ENCODE measurements around the gene RAB28.

RAB28 gene

DNA sequence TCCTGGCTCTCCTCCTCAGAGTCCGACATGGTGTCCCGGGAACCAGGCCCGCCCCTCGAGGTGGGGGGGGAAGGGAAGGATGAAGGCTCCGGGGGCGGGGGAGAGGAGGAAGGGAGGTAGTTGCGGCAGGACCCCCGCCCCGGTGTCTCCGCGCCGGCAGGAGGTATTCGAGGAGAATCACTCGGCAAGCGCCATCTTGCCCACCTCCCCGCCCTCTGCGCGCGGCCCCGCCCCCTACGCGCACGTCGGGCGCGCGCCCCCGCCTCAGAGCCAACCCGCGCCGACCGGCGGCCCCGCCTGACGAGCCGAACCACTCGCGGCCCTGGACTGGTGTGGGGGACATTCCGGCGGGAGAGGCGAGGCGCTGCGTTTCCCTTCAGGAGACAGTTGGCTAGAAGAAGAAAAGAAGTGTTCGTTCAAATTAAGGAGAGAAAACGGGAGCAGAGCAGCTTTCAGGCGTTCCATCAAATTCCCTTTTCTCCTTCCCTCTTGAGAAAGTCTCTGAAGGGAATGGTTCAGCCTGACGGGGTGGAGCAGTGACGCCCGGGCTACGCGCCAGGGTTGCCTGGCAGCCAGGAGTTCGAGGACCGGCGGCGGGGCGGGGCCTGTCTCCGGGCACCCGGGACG, at the start of gene RAB28:
Gene RAB28 (minus strand): TSS at position 219 of the 627 bp plus-strand sequence.
- in situ Hi-C loops (cut with MboI; ENCODE audit: low sequenced_read_pairs) = no loop called here

DNA sequence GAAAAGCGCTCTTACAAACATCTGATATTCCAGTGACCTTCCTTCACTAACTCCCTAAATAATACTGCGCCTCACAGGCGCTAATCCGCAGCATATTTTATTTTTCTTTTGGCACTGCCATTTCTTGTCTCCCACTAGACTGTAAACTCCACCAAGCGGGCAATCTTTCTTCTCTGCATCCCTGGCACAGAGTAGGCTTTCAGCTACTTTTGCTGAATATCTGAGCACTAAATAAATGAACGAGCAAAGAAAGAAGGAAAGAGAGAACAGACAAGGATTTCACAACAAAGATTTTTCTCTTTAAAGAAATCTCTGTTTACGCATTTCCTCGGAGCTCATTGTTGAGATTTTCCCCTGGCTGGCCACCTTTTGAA, 47.5 kb upstream of the RAB28 start:
- in situ Hi-C loops (cut with MboI; ENCODE audit: low sequenced_read_pairs) = loop anchor here (25.0 kb wide), 1 partner anchor 694 kb away; no protein-coding TSS in a partner anchor

DNA sequence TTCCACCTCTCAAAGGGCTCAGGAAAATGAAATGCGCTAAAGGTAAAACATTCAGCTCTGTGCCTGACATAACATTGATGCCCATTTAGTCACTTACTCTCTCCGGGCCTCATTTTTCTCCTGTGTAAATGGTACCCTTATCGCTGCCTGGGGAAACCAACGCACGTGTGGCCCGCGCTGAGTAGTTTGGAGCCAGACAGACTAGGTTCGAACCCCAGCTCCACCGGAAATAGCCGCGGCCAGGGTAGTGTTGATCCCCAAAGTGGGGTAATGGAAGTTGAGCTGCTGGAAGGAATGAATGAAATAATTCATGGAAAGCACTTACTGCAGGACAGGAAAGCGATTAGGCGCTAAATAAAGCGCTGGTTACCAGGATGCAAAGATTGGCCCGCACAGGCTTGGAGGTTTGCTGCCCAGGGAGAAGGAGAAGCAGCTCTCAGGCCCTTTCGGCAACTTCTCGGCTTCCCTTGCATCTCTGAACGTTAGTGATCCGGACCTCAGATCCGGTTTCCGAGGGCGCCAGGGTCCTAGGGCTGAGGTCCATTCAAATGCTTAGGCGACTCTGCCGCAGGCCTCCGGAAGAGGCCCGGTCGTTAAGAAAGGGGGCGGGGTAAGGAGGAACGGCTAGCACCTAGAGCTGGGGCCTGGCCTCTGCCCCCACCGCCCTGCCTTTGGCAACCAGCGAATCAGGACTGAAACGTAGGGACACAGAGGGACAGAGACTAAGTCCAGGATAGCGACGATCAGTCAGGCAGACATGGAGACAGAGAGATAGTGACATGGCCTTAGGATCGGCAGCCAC, 46.9 kb upstream of the RAB28 start:
- in situ Hi-C loops (cut with MboI; ENCODE audit: low sequenced_read_pairs) = loop anchor here (25.0 kb wide), 1 partner anchor 694 kb away; no protein-coding TSS in a partner anchor

DNA sequence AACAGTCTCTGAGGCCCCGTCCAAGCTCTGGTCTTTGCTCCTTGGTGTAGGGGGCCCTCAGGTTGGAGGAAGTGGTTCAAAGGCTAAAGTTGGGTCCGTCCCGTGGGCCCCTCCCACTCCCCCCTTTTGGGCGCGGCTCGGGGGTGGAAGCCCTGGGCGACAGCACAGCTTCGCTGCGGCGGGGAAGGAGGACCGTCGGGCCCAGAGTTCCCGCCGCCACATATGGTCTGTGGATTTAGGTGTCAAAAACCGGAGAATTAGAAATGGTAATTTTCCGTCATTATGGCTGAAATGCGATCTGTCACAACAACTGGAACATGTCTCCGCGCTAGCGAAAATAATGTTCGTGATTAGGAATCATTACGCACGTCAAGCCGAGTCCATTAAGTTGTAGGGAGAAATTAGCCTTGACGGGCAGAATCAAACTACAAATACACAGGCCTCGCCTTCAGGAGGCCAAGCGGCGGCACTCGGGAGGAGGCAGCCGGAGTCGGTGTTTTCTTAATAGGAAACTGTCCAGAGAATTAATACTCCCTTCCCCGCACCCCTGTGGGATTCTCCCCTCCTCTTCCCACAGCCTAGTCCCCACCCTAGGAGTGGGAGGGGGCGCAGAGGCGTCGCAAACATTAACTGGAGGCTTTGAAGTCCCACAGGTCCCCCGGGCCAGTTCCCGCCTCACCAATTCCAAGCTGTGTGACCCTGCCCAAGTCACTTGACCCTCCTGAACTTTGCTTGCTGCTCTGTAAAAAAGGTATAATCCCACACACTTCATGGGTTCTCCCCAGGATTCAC, 45.2 kb upstream of the RAB28 start:
- in situ Hi-C loops (cut with MboI; ENCODE audit: low sequenced_read_pairs) = loop anchor here (25.0 kb wide), 1 partner anchor 692 kb away; no protein-coding TSS in a partner anchor

DNA sequence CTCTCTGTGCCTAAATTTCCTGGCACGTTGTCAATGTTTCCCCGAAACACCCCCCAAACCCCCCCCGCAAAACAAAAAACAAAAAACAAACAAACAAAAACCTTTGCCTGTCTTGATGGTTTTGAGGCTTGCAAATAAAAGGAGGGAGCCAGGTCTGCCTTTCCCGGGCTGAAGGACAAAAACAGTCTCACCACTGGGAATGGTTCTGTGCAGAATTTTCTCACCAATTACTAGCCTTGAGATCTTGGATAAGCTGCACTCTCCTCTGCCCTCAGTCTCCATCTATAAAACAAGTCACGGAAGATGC, 44.6 kb upstream of the RAB28 start:
- in situ Hi-C loops (cut with MboI; ENCODE audit: low sequenced_read_pairs) = loop anchor here (25.0 kb wide), 1 partner anchor 691 kb away; no protein-coding TSS in a partner anchor

GRCh38 chr4:13527981-13528820, 44.1 kb upstream of the RAB28 start:
- in situ Hi-C loops (cut with MboI; ENCODE audit: low sequenced_read_pairs) = loop anchor here (25.0 kb wide), 1 partner anchor 691 kb away; no protein-coding TSS in a partner anchor

GRCh38 chr4:13527192-13527980, 43.2 kb upstream of the RAB28 start:
- in situ Hi-C loops (cut with MboI; ENCODE audit: low sequenced_read_pairs) = loop anchor here (25.0 kb wide), 1 partner anchor 690 kb away; no protein-coding TSS in a partner anchor

DNA sequence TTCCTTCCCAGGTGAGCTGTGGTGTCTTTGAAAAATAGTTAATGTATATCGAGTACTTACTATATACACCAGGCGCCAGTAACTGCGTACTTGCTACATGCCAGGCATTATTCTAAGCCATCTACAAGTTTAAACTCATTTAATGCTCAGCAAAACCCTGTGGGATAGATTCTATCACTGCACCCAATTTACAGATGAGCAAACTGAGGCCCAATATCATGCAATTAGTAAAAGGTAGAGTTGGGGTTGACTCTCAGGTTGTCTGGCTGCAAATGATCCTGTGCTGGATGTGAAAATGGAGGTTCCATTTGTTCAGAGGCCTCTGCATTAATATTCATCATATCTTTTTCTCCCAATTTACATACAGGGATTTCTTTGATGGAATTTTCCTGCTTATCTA, 42.5 kb upstream of the RAB28 start:
- in situ Hi-C loops (cut with MboI; ENCODE audit: low sequenced_read_pairs) = loop anchor here (25.0 kb wide), 1 partner anchor 689 kb away; no protein-coding TSS in a partner anchor

DNA sequence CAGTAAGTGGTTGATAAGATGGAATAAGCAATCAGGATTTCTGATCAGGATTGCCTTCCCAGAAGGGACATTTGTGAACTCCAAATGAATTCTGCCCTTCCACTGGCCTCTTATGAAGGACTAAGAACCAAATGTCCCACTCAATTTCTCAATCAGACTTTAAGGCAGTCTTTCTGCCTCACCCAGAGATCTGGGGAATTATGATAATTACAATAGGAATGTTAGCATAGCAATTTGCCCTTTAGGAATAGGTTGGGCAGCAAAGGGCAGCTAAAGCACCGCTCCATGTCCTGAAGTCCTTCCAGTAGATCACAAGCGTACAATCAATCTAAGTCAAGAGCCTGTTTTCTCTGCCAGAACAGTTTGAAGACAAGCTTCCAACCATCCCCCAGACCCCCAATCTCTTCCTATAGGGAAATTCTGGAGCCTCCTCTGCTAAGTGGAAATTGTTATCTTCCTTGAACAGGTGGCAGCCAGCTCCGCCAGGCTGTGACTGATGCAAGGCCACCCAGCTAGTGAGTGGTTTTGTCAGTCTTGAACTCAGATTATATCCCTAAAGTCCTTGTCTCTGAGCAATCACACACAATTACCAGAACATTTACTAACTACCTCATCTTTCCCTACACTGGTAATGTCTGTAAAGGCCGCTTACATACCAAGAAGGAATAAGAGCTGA, 41.6 kb upstream of the RAB28 start:
- in situ Hi-C loops (cut with MboI; ENCODE audit: low sequenced_read_pairs) = loop anchor here (25.0 kb wide), 1 partner anchor 688 kb away; no protein-coding TSS in a partner anchor

DNA sequence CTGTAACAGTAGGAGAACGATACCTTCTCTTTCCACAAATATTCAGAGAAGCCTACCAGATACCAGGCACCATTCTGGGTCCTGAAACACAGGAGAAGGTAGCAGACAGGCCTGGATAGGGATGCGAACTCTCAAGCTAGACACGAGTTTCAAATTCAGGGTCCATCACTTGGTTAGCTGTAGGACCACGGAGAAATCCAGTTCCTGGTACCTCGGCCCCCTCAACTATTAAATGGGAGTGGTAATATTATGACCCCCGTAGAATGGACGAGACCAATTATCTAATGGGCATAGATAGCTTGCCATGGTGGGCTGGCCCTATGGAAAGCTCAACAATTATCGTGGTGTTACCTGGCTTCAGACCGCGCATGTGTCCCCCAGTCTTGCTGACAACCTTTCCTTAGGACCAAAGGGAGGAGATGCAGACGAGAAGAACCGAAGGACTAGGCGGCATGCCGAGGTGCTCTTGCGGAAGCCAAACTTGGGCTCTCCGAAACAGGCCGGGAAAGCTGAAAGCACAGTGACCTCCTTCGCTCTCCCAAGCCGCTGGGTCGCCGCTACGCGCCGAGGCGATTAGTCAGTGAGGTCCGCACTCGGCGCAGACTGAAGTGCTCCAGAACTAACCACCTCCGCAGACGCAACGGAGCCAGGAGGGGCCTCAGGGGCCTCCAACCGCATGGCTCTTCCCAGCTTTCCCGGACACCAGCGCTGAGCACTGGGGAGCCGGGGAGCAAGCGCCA, 40.5 kb upstream of the RAB28 start:
- in situ Hi-C loops (cut with MboI; ENCODE audit: low sequenced_read_pairs) = loop anchor here (25.0 kb wide), 1 partner anchor 687 kb away; no protein-coding TSS in a partner anchor

- in situ Hi-C loops (cut with MboI; ENCODE audit: low sequenced_read_pairs) = no loop called here
Observed at GRCh38 chr4:13523591-13524503, 39.7 kb upstream of the RAB28 start.

DNA sequence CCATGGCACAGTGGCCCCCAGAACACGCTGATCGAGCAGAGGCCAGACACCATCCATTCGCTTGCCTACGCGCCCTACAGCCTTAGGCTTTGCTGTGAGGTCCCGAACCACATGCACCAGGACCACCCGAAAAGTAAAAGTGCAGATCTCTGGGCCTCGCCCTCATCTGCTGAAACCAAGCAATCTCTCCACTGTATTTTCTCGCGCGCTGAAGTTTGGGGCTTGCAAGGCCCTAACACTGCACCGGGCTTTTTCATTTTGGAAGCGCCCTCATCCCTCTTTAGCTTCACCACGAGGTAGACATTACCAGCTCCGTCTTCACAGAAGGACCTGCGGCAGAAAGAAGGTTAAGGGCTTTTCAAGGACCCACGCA, 39.0 kb upstream of the RAB28 start:
- in situ Hi-C loops (cut with MboI; ENCODE audit: low sequenced_read_pairs) = no loop called here

DNA sequence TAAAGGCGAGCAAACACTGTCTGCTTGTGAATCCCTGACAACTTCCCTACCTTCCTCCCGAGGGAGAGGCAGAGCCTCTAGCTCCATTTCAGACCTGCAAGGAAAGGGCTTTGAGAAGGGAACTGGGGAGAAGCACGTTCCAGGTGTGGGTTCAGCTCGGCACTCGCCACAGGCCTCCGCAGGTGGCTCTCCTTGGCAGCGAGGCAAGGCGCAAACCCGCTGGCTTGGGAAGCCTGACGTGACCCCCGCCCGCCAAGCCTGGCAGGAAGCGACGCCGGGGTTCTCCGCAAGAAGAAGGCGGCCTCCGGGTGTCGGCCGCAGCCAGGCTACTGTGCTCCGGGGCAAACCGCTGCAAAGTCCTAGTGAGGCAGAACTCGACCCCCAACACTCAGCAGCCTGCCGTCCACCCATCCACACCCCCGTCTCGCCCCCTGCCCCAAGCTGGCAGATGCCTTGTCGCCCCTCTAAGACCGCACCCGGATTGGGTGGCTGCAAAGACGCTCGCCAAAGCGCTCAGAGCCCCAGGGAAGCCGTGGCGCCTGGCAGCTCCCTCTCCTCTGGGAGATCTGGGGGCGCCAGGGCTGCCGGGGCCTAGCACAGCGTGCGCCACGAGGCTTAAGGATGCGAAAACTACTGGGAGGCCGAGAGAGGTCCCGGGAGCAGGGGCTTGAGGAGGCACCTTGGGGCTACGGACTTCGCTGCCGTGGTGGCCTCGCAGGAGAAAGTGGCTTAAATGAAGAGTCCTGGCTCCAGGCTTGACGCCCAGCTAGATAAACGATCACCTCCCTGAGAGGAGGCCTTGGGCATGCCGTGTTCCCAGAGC, 38.4 kb upstream of the RAB28 start:
- in situ Hi-C loops (cut with MboI; ENCODE audit: low sequenced_read_pairs) = no loop called here

- in situ Hi-C loops (cut with MboI; ENCODE audit: low sequenced_read_pairs) = no loop called here
Observed at GRCh38 chr4:13521047-13521446, 36.9 kb upstream of the RAB28 start.

DNA sequence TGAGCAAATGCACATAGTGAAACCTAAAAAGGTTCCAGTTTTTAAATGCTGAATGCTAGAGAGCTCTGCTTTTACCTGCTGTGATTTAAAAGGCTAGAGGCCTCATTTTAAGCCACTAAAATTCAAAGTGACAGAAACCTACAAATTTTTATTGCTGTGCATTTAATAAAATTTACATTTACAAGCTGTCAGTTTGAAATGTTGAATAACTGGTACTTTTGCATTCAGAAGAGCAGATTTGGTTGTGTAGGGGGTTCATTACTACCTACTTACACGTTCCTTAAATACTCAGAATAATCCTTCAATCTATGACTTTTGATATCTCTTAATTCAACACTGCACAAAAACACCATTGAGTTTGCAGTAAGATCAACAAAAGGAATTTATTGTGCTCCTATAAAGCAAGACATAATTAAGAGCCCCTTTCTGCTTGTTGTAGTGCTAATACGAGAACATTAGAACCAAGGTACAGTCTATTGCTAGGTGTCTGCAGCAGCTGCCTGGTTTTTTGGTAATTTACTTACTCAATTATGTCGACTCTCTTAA, 32.2 kb upstream of the RAB28 start:
- in situ Hi-C loops (cut with MboI; ENCODE audit: low sequenced_read_pairs) = no loop called here

GRCh38 chr4:13515268-13515667, 31.1 kb upstream of the RAB28 start:
- in situ Hi-C loops (cut with MboI; ENCODE audit: low sequenced_read_pairs) = no loop called here
